Measurements from ENCODE around the gene PRKCE.
"Not testable (repeated sequence)": the region's sequence is repeated elsewhere in the genome, so short reads cannot be mapped to it uniquely, and the experiment has no call there.

The PRKCE gene

DNA sequence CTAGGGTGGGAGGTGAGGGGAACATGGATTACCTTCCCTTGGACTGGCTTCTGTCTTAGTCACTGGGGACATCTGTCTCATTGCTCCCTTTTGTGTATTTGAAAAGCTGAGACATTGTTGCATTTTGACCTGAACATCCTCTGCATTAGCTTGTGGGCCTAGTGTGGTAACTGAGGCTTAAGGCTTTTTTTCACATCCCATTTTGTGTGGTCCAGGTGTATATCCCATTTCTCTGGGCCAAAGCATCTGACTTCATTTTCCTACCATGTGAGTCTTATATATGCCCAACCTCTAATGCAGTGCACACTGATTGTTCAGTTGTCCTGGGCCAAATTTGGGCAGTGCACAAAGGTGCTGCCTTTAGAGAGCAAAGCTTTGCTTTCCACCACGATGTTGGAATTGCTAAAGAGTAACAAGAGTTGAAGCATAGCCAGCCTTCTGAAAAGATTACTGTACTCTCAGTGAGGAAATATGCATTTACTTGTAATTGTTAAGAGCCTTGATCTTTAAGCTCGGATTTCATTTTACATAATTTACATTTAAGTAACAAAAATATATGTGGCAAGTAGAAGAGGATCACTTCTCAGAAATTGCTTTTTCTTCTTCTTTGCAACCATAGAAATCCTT, 13.3 kb downstream of the PRKCE start:
- DNase-seq (ENCODE audit: low read depth in 1 of 2, low spot score in 1 of 2), result no peak

DNA sequence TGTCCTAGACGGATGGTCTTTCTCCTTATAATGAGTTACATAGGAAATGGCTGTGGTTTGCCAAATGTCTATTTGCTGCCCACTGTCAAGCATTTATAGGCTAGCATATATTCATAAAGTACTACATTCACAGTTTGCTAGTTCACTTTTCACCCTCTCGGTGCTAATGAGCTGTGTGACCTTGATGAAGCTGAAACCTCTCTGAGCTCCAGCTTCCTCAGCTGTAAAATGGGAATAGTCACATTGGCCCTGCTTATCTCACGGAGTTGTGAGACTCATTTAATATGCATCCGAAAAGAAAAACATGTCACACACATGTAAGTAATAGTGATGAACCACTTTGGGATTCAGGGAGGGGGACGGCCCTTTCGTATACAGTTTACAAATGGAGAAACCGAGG, 17.0 kb downstream of the PRKCE start:
- DNase-seq (ENCODE audit: low read depth in 1 of 2, low spot score in 1 of 2), result no peak

DNA sequence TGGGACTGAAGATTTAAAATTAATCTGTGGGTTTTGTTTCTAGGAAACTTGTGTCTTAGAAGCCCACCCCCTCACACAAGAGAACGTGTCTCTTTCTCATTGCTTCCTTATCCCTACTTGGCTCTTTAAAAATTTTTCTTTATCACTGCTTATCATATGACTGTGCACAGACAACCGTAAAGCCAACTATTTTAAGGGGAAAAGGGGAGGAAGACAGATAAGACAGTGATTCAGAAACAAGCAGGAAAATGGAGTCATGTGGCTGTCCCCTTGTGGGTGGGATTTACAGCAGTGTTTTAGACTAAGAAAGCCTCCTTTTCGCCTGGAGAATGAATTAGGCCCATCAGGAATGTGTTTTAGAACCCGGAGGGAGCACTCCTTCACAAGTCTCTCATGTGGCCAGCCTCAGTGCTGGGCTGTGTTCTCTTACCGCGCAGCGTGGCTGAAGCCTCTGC, 17.6 kb downstream of the PRKCE start:
- no peak for DNase-seq (ENCODE audit: low read depth in 1 of 2, low spot score in 1 of 2)

DNA sequence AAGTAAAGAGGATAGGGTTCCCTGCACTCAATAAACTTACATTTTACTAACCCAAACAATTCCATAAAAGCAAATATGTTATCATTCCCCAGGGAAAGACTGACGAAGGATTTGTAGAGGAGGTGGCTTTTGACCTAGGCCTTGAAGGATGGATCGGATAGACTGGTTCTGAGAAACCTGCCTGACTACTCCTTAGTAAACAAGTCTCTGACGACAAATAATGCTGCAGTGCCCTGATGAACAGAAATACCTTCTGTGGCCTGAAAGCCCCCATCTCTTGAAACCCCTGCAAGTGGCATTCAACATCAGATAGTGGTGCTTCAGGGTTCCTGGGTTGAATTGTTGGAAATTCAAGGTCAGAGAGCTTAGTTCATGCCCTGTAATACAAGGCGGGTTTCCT, 19.2 kb downstream of the PRKCE start:
- DNase-seq (ENCODE audit: low read depth in 1 of 2, low spot score in 1 of 2), result no peak

DNA sequence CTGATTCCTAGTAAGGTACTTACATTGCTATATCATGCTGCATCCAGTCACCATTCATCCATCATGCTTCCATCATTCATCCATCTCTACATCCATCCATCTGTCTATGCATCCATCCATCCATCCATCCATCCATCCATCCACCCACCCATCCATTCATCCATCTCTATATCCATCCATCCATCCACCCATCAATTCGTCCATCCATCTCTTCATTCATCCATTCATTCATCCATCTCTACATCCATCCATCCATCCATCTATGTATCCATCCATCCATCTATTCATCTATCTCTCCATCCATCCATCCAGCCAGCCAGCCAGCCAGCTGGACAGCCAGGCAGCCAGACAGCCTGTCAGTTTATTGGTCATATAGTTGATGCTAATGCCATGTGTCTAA, 20.7 kb downstream of the PRKCE start:
- DNase-seq (ENCODE audit: low read depth in 1 of 2, low spot score in 1 of 2), result no peak

DNA sequence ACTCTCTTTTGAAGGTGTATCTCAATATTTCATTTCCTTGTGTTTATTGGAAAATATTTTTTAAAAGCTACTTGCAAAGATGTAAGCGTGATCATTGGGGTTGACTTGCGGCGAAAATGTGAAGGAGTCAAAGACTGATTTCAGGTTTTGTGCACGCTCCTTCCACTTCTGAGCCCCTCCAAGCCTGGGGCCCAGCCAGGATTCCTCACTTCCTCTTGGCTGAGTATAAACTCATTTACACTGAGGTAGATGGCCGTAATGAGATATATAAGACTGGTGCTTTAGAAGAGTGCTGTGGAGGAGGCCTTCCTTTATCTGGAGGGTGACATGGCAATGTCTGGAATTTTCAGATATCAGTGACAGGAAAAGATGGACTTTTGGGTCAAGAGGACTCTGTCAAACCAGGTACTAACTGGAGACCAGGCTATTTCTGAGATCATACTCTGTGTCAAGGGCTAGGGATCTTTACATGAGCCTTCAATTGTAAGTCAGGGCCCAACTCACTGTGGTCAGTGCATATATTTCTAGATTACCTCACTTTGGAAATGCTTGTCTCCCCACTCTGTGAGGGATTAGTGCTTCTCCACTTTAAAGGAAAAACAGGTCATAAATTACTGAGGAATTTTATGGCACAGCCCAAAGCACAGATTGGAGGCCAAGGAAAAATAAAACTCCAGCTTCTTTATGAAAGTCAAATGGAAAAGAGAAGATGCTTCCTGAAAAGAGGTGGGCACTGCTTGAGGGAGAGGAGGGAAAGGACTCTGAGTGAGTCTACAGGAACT, 22.8 kb downstream of the PRKCE start:
- DNase-seq (ENCODE audit: low read depth in 1 of 2, low spot score in 1 of 2), result no peak

- no peak for DNase-seq (ENCODE audit: low read depth in 1 of 2, low spot score in 1 of 2)
Measured at GRCh38 chr2:45675263-45675812, 23.9 kb downstream of the PRKCE start.

DNA sequence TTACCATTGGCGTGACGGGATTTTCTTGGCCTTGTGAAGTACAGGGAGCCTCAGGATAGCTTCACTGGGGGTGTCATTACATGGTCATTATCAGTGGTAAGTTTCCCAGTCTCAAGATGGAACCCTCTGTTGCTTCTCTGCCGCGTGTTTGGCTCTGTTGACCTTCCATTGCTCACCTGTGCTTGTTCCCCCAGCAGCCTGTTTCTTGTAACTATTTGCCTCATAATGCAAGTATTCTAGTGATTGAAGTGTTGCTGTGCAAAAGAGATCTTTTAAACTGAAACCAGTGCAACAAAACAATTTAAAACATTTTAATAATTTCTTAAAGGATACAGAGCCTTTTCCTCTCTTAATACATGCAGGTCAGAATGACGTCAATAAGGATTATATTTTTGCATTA, 24.6 kb downstream of the PRKCE start:
- no peak for DNase-seq (ENCODE audit: low read depth in 1 of 2, low spot score in 1 of 2)

DNA sequence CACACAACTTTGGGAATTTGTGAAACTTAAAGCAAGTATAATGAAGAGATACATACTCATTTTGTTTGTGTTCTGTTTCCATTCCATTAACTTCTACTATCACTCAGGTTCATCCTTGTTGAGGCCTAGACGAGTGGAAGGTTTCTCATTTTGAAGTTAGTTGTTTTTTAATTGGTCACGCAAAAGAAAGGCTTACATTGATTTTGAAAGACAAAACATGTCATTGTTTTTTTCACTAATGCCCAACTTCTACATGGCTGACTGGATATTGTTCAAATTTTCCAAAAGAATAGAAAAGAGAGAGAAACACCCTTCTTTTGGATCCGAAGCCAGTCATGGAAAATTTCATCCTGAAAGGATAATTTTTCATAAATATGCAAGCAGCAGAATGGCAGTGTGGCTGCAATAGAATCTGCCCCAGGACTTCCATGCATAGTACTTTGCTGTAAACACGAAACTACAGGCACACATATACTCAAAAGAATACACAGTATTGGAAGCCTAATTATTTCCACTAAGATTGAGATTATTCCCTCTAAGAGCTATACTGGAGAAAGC, 27.4 kb downstream of the PRKCE start:
- no peak for DNase-seq (ENCODE audit: low read depth in 1 of 2, low spot score in 1 of 2)

GRCh38 chr2:45680351-45680967, 29.0 kb downstream of the PRKCE start:
- DNase-seq (ENCODE audit: low read depth in 1 of 2, low spot score in 1 of 2), result no peak

GRCh38 chr2:45681675-45682074, 30.2 kb downstream of the PRKCE start:
- DNase-seq (ENCODE audit: low read depth in 1 of 2, low spot score in 1 of 2), result no peak

- DNase-seq (ENCODE audit: low read depth in 1 of 2, low spot score in 1 of 2), result no peak
Measured at GRCh38 chr2:45683292-45683691, 31.8 kb downstream of the PRKCE start.

DNA sequence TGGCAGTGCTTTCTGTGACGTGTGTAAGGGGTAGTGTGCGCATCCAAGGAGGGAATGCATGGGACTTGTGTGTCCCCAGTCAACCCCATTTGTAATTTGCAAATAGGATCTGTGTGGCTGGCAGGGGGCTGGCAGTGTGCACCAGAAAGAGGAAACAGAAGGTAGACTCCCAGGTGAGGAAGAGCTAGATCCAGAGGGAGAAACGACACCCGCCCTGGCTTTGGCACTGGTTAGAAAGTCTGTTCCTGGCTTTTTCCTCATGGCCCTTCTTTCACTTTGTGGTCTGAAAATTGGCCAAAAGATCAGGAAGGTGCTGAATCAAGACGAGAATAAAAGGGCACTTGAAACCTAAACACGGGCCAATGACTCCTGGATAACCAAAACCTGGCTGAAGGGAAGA, 33.3 kb downstream of the PRKCE start:
- DNase-seq (ENCODE audit: low read depth in 1 of 2, low spot score in 1 of 2), result no peak

GRCh38 chr2:45685260-45685659, 33.8 kb downstream of the PRKCE start:
- no peak for DNase-seq (ENCODE audit: low read depth in 1 of 2, low spot score in 1 of 2)

- no peak for DNase-seq (ENCODE audit: low read depth in 1 of 2, low spot score in 1 of 2)
Measured at GRCh38 chr2:45687964-45688363, 36.5 kb downstream of the PRKCE start.

DNA sequence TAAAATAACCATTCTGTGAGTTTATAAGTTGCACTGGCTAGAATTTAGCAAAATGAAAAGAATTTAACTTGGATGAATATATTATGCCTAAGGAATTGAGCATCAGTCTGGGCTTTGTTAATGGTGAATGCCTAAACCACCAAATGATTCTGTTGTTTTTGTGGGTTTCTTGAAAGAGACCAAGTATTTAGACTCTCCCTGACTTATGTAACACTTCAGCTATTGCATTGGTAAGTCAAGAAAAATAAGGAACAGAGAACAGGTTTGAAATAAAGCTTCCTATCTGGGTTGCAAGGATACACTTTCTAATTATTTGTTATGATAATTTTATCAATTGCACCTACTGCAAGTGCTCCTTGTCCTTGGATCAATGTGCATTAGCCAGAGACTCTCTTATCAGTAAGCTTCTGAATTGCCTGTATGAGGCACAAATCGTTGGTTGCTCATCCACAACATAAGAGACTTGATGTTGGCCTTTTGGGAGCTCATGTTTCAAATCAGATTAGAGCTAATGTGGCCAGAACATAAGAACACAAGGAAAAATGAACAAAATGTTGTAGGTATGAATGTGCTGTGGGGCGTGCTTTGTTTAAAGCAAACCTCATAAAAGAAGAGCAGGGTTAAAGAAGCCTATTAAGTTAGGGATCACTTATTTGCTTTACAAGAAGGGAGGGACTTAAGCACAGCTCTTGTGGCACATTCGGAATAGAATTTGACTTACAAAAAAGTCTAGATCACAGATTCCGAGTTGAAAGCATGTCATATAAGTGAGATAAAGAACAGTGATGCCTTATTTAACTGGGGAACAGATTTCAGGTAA, 37.2 kb downstream of the PRKCE start:
- DNase-seq (ENCODE audit: low read depth in 1 of 2, low spot score in 1 of 2), result no peak

DNA sequence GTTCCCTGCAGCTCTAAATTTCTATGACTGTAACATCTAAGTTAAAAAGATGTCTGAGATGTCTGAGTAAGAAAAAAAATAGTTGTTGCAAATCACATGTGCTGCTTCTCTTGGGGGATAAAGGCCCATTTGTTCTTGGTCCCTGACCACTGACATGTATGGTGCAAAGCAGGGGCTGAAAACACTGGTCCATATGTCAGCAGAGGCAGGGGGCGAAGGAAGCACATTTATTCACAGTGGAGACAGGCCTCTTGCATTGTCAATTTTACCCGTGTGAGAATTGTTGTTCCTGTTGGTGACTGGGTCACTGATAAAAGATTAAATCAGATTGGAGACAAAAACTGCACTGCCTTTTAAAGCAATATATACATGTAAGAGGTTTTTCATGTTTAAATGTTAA, 38.8 kb downstream of the PRKCE start:
- DNase-seq (ENCODE audit: low read depth in 1 of 2, low spot score in 1 of 2), result no peak

DNA sequence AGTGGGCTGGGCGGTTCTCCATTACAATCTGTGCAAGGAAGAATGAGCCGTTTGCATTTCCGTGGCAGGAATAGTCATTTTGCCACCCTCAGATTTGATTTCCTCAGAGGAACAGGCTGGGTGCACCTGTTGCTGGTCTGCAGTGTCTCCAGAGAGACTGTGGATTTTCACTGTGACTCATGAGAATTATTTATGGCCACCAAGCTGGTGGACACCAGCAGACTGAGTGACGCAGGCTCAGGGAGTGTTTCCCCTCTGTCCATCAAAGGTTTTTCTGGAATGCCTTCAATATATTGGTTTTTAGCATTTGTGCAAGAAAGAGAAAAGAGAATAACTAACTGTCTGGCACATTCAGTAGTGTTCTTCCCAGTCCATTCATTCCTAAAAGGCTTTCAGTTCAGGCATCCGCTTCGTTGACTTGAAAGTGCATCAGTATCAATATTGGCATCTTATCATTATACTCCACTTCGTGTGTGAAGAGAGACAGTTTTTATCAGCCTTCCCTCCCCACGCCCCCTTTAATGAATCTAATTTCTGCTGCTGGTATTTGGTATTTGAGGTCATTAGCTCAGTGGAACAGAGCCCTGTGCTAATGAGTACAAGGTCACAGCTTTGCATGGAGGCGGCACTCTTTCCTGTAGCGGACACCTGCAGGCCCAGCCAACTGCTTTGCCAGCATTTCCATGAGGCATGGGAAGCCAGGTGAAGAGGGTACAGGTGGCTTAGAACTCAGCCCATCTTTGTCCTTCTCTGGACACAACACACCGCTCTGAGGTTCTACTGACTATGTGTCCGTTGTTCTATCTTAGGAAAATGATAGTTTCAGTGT, 39.9 kb downstream of the PRKCE start:
- no peak for DNase-seq (ENCODE audit: low read depth in 1 of 2, low spot score in 1 of 2)

DNA sequence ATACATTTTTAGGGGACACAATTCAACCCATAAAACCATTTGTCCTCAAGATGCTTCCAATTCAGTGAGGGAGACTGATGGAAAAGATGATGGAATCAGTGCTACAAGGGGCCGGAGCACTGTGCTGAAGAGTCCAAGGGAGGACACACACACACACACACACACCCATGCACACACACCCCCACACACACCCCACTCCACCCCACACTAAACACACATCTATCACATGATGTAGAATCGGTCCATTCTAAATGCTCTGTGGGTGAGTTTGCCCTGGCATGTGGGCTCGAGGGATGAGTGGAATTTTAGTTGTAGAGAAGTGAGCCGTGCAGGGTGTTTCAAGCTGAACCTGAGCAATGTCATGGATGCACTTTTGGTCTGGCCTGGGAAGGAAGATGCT, 41.1 kb downstream of the PRKCE start:
- DNase-seq (ENCODE audit: low read depth in 1 of 2, low spot score in 1 of 2), result no peak

GRCh38 chr2:45695480-45696007, 44.1 kb downstream of the PRKCE start:
- DNase-seq (ENCODE audit: low read depth in 1 of 2, low spot score in 1 of 2), result not testable (repeated sequence)

Data from activated T-helper 1 cell treated with anti-CD3 and anti-CD28 coated beads, Interleukin-2, amount 50 U/mL, for 16 hours (primary cell).